ENCODE data around the gene TC2N.

- TF ChIP-seq CTCF (IDR thresholded peaks at IDR 0.05; ENCODE audit: insufficient read depth, low read depth, low read length) (no peak), EZH2 (IDR thresholded peaks at IDR 0.05; ENCODE audit: insufficient read depth, low read length) (no peak)
Measured at GRCh38 chr14:91731986-91732385, 135.3 kb downstream of the TC2N start, which contains the start of gene CATSPERB.

Measured in astrocyte (in vitro differentiated cells and primary cell).